Fibroblast of peridontal ligament (primary cell): ENCODE results near the gene GINS1.

Experiments
- DNase-seq: peaks from one replicate; pipeline ENCODE4 v3.0.0-alpha.2; 2010; ENCODE audit errors: extremely low read depth

The GINS1 gene

DNA sequence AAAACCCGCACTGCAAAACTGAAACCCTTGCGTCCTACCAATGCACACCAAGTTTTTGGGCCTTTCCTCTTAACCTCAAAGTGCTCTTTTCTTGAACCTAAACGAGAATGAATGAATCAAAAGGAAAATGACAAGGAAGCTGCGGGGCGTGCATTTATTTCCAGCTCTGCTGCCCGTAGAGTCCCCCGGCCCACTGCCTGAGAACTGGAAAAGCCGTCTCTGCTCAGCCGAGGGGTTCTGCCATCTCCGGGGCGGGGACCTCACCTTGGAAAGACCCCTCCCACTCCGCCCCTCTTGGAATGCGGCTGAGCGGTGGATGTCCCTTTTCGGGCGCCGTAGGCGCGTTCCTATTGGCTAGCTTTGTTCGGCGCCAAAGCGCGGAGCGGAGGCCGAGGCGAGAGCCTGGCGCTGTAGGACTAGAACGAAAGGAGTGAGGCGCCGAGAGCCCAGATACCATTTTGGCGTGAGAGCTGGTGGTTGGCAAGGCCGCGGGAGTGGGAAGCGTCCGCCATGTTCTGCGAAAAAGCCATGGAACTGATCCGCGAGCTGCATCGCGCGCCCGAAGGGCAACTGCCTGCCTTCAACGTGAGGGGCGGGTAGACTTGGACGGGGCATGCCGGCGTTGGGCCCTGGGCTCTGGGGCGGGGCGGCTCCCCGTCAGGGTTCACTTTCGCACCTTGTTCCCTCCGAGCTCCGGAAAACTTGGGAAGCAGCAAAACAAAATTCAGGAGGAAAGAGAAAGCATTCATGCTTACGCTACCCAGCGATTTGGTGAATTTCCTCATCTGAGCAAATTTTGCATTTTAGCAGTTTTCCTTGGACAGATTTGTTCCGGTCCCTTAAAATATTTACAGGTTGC lies at the start of gene GINS1:
TSS of gene GINS1 (plus strand) at position 363 of the 859 bp plus-strand sequence. CDS start at position 511, 148 bp downstream.
- peak; percentile 84 for DNase-seq

DNA sequence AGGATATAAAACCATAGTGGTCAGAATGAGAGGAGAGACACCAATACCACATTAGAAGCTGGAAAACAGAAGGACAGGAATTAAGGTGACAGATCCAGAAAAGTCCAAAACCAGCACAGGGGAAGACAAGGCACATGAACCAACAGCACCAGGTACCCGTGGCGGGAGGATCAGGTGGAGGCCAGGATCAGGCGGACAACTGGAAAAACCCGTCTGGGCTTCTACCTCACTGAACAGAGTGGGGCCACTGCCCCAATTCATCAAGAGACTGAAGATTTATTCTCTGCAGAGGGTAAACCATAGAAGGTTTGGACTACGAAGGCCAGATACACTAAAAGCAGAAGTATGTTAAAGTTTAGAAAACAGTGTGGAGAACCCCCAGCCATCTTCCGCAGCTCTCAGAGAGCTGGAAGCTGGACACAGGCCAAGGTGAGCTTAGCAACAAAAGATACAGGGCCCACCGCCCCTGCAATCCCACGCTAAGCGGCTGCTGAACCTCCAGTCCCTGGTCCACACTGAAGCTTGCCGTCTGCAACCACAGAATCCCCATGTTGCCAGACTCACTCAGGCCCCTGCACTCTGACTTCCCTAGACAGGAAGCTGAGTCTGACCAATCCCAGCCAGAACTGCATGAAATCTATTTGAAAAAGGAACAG lies 46.7 kb upstream of the GINS1 start:
- DNase-seq: no peak

- no peak for DNase-seq
Observed at GRCh38 chr20:25361287-25361683, 46.2 kb upstream of the GINS1 start.

GRCh38 chr20:25364180-25364788 lies 43.2 kb upstream of the GINS1 start:
- no peak for DNase-seq

GRCh38 chr20:25364879-25365699 lies 42.4 kb upstream of the GINS1 start:
- no peak for DNase-seq

DNA sequence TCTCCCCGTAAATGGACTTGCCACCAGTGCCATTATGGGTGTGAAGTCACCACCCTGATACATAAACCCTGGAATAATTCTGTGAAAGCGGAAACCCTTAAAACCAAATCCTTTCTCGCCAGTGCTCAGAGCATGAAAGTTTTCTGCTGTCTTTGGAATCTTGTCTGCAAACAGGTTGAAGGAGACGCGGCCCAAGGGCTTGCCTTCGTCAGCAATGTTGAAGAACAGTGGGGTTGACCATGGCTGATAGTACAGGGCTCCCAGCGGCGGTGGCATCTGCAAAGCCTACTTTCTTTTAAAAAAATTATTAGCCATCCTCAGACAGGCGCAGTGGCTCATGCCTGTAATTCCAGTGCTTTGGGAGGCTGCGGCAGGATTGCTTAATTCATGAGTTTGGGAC lies 38.9 kb upstream of the GINS1 start:
- no peak for DNase-seq

DNA sequence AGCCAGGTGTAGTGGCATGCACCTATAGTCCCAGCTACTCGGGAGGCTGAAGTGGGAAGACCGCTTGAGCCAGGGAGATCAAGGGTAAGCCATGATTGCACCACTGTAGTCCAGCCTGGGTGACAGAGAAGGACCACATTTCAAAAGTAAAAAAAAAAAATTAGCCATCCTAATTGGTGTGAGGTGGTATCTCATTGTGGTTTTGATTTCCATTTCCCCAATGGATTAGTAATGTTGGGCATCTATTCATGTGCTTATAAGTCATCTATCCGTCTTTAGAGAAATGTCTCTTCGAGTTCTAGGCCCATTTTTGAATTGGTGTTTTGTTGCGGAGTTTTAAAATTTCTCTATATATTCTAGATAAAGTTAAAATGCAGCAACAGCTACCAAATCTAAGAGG lies 38.5 kb upstream of the GINS1 start:
- DNase-seq: no peak

DNA sequence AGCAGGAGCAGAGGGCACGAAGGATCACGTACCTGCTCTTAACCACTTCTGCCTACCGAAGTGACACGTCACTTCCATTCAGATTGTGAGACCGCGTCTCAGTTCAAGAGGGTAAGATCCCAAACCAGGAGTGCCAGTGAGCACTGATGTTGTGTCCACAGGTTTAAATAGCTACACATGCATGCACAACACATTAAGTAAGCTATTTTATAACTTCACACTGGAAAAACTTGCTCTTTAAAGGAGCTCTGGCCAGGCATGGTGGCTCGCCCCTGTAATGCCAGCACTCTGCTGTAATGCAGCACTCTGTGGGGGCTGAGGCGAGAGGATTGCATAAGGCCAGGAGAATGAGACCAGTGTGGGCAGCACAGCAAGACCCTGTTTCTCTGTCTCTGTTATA lies 37.9 kb upstream of the GINS1 start:
- DNase-seq: no peak

GRCh38 chr20:25369971-25370370 lies 37.5 kb upstream of the GINS1 start:
- DNase-seq: no peak

GRCh38 chr20:25372584-25373336 lies 34.7 kb upstream of the GINS1 start:
- DNase-seq: peak; percentile 98

- DNase-seq: no peak
Observed at GRCh38 chr20:25374842-25375241, 32.6 kb upstream of the GINS1 start.

- DNase-seq: no peak
Observed at GRCh38 chr20:25376236-25376635, 31.2 kb upstream of the GINS1 start.

DNA sequence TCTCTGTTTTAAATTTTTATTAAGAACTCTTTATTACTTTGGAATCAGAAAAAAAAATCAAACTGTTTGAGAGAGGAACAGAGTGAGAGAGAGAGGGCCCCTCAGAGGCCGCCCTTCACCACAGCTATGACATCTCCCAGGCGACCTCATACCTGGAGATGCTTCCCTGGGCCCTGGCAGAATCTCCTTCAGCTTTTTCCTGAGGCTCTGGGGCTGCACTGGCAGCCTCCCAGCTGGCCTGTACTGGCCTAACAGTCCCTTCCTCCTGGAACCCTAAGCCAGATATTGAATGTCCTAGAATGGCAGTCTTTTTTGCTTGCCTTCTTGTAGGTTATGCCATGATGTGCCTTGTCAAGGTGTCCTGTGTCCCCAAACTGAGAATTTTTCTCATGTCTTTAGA lies 30.6 kb upstream of the GINS1 start:
- no peak for DNase-seq

DNA sequence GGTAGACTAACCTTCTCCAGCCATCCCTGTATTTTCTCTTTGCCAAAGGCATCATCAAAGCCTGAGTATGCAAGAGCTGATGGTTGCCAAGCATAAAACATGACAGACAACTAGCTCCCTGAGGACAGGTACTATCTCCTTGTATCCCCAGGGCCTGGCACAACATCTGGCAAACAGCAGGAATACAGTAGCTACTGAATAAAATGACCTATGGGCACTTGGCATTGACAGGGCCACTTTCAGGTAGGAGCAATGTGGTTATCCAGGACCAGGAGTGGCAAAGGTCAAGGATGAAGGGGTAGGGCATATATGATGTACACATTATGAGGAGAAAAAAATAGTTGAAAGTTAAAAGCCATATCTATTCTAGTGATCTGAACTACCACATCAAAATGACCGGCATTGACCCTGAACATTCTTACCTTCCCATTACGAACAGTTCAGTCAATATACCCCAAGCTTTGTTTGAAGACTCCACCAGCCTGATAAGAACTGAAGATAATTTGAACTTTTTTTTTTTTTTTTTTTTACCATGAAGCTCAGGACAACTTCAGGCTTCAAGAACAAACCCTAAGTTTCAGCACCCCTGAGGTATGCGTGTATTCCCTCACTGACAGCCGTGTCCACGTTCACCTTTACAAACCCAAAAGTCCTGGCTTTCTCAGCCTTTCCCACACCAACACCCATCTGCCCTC lies 29.1 kb upstream of the GINS1 start:
- DNase-seq: no peak

- DNase-seq: no peak
Observed at GRCh38 chr20:25378884-25379733, 28.4 kb upstream of the GINS1 start.

DNA sequence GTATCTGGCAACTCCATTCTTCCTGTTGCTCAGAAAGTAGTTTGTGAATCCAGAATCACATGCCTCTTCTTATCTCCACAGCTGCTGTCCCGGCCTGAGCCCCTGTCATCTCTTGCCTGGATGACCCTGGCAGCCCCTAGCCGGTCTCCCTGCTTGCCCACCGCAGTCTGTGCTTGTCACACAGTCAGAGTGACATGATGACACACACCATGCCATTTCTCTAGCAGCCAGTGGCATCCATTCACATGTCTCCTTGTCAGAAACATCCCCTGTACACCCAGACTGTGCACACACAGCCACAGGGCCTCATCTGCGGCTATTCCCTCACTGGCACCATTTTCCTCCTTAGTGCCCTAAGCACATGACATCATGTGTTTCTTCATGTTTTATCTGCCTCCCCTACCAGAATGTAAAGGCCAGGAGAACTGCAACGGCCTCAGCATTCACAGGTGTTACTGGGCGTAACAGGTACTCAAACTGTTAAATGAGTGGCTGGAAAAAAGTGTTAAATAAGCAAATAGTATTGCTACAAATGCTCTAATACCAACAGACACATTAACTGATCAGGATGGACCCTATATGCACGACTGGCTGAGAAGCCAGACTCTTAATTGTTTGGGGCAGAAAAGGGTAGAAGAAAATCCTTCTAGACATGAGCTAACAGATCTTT lies 26.4 kb upstream of the GINS1 start:
- no peak for DNase-seq

- no peak for DNase-seq
Observed at GRCh38 chr20:25382704-25383370, 24.6 kb upstream of the GINS1 start.

- peak; percentile 64 for DNase-seq
Observed at GRCh38 chr20:25389401-25389857, 18.0 kb upstream of the GINS1 start.
